GM18951 (cell line): Measurements from ENCODE around the gene AWAT2.

Source experiments
- POLR2A ChIP-seq: IDR thresholded peaks from 4 replicates; pipeline ENCODE4 v1.6.1; 2011; ENCODE audit warnings: mild to moderate bottlenecking; ENCODE audit not compliant: insufficient read length, insufficient read depth; ENCODE audit errors: extremely low read depth
- in situ Hi-C: fragments of 300-500 bp; cut with MboI; formaldehyde crosslinking; loops from one replicate; pipeline ENCODE4 v1.12.0; 2022; ENCODE audit warnings: low sequenced_read_pairs, mixed read lengths, inconsistent platforms; ENCODE audit not compliant: unreplicated experiment

The AWAT2 gene, protein sequence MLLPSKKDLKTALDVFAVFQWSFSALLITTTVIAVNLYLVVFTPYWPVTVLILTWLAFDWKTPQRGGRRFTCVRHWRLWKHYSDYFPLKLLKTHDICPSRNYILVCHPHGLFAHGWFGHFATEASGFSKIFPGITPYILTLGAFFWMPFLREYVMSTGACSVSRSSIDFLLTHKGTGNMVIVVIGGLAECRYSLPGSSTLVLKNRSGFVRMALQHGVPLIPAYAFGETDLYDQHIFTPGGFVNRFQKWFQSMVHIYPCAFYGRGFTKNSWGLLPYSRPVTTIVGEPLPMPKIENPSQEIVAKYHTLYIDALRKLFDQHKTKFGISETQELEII

GRCh38 chrX:70049925-70050324 is at the start of gene AWAT2:
AWAT2 (minus strand) TSS chrX:70049938; CDS start chrX:70049932, 6 bp downstream.
- no peak for TF ChIP-seq POLR2A
- in situ Hi-C loops, result no loop called here

DNA sequence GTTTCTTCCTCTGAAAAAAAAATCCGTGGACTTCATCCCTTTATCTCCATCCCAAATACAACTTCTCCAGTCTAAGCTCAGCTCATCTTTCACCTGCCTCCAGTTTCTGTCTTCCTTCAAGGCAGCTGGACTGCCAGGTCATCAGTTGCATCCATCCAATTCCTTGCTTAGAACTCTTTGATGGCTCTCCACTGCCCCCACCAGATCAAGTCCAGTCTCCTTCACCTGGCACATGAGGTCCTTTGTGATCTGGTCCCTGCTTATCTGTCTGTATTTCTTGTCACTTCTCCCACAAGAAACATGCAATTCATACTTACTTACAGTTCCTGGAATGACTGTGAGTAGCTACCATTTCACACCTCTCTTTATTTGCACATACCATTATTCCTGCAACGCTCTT is 46.3 kb upstream of the AWAT2 start:
- in situ Hi-C loops, result loop anchor here (25.0 kb wide), 1 partner anchor 559 kb away; no protein-coding TSS in a partner anchor
- TF ChIP-seq POLR2A, result no peak

GRCh38 chrX:70092247-70092646 is 42.5 kb upstream of the AWAT2 start:
- in situ Hi-C loops, result loop anchor here (25.0 kb wide), 1 partner anchor 555 kb away; no protein-coding TSS in a partner anchor
- no peak for TF ChIP-seq POLR2A

- in situ Hi-C loops, result loop anchor here (25.0 kb wide), 1 partner anchor 552 kb away; no protein-coding TSS in a partner anchor
- no peak for TF ChIP-seq POLR2A
Observed at GRCh38 chrX:70089604-70090297, 40.0 kb upstream of the AWAT2 start.

DNA sequence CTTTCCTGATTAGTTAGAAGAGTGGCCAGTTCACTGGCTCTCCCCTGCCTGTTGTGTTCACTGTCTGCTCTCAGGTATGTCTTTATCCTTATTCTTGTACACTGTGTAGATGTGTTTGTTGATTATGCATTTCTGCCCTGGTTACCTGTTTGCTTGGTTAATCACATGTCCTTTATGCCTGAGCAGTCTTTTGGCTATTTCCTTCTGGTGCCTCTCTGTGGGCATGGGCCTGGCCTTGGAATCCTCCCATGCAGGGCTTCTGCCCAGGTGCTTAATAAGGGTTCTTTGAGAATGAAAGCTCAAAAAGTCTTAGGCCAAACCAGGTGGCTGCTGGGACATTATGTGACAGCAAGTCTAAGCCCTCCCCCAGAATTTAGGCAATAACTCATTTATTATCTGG is 39.0 kb upstream of the AWAT2 start:
- in situ Hi-C loops, result loop anchor here (25.0 kb wide), 1 partner anchor 551 kb away; no protein-coding TSS in a partner anchor
- TF ChIP-seq POLR2A, result no peak

GRCh38 chrX:70087857-70088630 is 38.3 kb upstream of the AWAT2 start:
- no peak for TF ChIP-seq POLR2A
- in situ Hi-C loops, result loop anchor here (25.0 kb wide), 1 partner anchor 551 kb away; no protein-coding TSS in a partner anchor

GRCh38 chrX:70084592-70085240 is 35.0 kb upstream of the AWAT2 start:
- TF ChIP-seq POLR2A, result no peak
- in situ Hi-C loops, result loop anchor here (25.0 kb wide), 1 partner anchor 547 kb away; no protein-coding TSS in a partner anchor

GRCh38 chrX:70082723-70083122 is 33.0 kb upstream of the AWAT2 start:
- in situ Hi-C loops, result loop anchor here (25.0 kb wide), 1 partner anchor 545 kb away; no protein-coding TSS in a partner anchor
- no peak for TF ChIP-seq POLR2A

DNA sequence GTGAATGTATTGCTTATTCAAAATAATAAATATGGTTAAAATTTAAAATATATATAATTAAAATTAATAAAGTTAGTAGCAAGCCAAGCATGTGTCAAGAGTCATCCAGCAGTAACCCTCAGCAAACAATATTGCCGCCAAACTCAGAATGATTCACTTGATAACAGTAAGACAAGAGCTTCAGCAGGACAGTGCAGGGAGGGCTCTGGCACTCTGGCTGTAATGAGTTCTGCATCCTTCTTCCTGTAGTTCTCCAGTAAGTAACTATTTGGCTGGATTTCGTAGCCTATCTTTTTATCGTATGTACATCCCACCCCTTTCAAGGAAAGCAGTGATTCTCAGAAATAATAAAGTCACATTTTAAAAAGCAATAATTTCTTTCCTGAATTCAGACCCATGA is 30.1 kb upstream of the AWAT2 start:
- no peak for TF ChIP-seq POLR2A
- in situ Hi-C loops, result loop anchor here (25.0 kb wide), 1 partner anchor 543 kb away; no protein-coding TSS in a partner anchor

DNA sequence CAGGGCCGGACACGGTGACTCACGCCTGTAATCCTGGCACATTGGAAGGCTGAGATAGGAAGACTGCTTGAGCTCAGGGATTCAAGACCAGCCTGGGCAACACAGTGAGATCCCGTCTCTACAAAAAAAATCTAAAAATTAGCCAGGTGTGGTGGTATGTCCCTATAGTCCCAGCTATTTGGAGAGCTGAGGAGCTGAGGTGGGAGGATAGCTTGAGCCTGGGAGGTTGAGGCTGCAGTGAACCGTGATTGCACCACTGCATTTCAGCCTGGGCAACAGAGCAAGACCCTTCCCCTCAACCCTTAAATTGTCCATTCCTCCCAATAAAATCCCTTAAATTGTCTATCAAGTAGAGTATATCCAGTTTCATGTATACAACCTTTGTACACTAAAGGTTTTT is 29.6 kb upstream of the AWAT2 start:
- no peak for TF ChIP-seq POLR2A
- in situ Hi-C loops, result loop anchor here (25.0 kb wide), 1 partner anchor 542 kb away; no protein-coding TSS in a partner anchor

GRCh38 chrX:70066646-70067045 is 16.9 kb upstream of the AWAT2 start:
- no peak for TF ChIP-seq POLR2A
- in situ Hi-C loops, result no loop called here

DNA sequence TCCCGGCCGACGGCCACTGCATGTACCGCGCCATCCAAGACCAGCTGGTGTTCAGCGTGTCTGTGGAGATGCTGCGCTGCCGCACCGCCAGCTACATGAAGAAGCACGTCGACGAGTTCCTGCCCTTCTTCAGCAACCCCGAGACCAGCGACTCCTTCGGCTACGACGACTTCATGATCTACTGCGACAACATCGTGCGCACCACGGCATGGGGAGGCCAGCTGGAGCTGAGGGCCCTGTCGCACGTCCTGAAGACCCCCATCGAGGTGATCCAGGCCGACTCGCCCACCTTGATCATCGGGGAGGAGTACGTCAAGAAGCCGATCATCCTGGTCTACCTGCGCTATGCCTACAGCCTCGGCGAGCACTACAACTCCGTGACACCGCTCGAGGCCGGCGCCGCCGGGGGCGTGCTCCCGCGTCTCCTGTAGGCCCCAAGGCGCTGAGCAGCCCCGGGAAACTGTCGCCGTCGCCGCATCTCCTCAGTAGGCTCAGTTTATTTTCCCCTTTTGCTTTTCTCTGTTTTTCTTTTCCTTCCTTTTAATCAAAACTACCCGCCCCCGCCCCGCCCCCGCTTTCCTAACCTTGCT is 13.3 kb upstream of the AWAT2 start:
- TF ChIP-seq POLR2A, result no peak
- in situ Hi-C loops, result no loop called here

GRCh38 chrX:70062076-70062475 is 12.3 kb upstream of the AWAT2 start, which contains the start of gene OTUD6A:
OTUD6A (plus strand) TSS chrX:70062457; CDS start chrX:70062525, 68 bp downstream.
- in situ Hi-C loops, result no loop called here
- no peak for TF ChIP-seq POLR2A
